Mucosa of stomach (tissue), 1 donor: Measurements from ENCODE around the gene KRTAP5-10.
"Not testable (repeated sequence)": the region's sequence is repeated elsewhere in the genome, so short reads cannot be mapped to it uniquely, and the experiment has no call there.

Source experiments
- H3K27me3 ChIP-seq: one replicate; pipeline ENCODE4 v1.7.0; 2013; ENCODE audit warnings: mild to moderate bottlenecking, low read length; ENCODE audit not compliant: control insufficient read depth, insufficient read depth
- H3K36me3 ChIP-seq: one replicate; pipeline ENCODE4 v1.7.0; 2013; ENCODE audit warnings: low read length; ENCODE audit not compliant: control insufficient read depth, insufficient read depth
- H3K4me1 ChIP-seq: one replicate; pipeline ENCODE4 v1.7.0; 2013; ENCODE audit warnings: mild to moderate bottlenecking, low read length; ENCODE audit not compliant: control insufficient read depth, insufficient read depth
- H3K4me3 ChIP-seq: one replicate; pipeline ENCODE4 v1.7.0; 2013; ENCODE audit warnings: low read length
- H3K9ac ChIP-seq: one replicate; pipeline ENCODE4 v1.7.0; 2013; ENCODE audit warnings: mild to moderate bottlenecking, low read length, moderate library complexity
- H3K9me3 ChIP-seq: one replicate; pipeline ENCODE4 v1.7.0; 2013; ENCODE audit warnings: mild to moderate bottlenecking, low read length, moderate library complexity; ENCODE audit not compliant: control insufficient read depth
- donor health status: Pancreatic carcinoma.

Gene KRTAP5-10

DNA sequence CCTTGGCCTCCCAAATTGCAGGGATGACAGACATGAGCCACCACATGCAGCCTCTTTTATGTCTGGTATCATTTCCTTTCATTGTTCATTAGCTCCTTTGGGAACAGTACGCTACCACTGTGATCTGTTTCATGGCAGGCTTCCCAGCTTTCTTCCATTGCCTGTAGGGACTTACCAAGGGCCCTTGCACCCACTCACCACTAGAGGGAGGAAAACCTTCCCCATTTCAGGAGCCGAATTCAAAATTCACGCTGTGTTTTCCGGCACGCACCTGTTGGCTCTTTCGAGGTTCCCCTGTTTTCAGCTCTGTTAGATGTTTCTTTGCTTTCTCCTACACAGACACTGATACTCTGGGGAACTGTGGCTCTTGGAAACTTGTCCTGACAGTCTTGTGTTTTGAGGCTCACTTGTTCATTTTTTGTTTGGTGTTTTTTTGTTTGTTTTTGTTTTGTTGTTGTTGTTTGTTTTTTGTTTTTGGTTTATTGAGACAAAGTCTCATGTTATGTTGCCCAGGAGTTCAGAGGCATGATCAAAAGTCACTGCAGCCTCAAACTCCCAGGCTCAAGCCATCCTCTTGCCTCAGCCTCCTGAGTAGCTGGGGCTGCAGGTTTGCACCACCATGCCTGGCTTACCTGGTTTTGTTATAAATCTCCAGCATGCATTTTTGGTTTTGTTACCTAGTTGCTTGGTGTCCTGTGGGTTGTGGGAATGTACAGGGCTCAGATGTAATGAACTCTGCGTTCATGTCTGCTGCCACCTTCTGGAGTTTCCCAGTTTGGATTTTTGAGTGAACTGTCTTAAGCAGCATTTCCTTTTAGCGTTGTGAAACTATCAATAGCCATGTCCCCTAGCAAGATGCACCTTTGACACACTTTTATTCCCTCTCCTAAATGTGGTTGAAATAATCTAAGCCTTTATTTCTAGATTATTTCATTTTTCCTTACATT is 15.0 kb downstream of the KRTAP5-10 start:
- Histone ChIP-seq H3K9ac (no peak overlapping the region), H3K4me1 (no peaks in the 10 kb centered on the region), H3K4me3 (no peak overlapping the region), H3K27me3 (no peaks in the 10 kb centered on the region), H3K36me3 (no peaks in the 10 kb centered on the region), H3K9me3 (no peaks in the 10 kb centered on the region)

GRCh38 chr11:71581826-71582225 is 16.5 kb downstream of the KRTAP5-10 start:
- Histone ChIP-seq H3K4me3 (no peak overlapping the region), H3K4me1 (no peaks in the 10 kb centered on the region), H3K36me3 (no peaks in the 10 kb centered on the region), H3K27me3 (no peaks in the 10 kb centered on the region), H3K9me3 (no peaks in the 10 kb centered on the region), H3K9ac (no peak overlapping the region)

- no peaks in the 10 kb centered on the region for H3K9me3 ChIP-seq
- no peak within 1 kb of the TSS for H3K9ac ChIP-seq
- no peaks in the 10 kb centered on the region for H3K4me1 ChIP-seq
- H3K36me3 ChIP-seq, result no peaks in the 10 kb centered on the region
- no peaks in the 10 kb centered on the region for H3K27me3 ChIP-seq
- H3K4me3 ChIP-seq, result no peak within 1 kb of the TSS
Measured at GRCh38 chr11:71582309-71582895, 17.0 kb downstream of the KRTAP5-10 start, which contains the start of gene KRTAP5-11. KRTAP5-11 (minus strand) TSS chr11:71582875; CDS start chr11:71582837, 38 bp downstream.

DNA sequence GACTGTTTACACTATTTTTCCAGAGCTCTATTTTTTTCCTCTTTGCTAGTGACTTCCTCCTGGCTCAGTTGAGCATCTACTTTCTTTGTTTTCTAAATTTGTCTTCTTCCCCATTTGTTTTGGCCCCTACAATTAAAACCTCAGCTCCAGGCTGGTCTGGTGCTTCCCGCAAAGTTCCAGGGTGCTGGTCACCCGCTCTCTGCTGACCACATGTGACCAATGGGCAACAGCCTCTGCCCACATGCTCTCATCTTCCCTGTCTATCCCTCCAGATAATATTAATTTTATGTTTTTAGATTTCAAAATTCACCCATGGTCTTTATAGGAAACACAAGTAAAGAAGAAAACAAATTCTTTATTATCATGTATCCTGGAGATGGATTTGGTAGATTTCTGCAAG is 17.6 kb downstream of the KRTAP5-10 start:
- H3K4me1 ChIP-seq, H3K4me3 ChIP-seq: not testable (repeated sequence)

GRCh38 chr11:71585673-71586072 is 20.3 kb downstream of the KRTAP5-10 start:
- H3K4me3 ChIP-seq, H3K9me3 ChIP-seq, H3K9ac ChIP-seq, H3K27me3 ChIP-seq, H3K4me1 ChIP-seq, H3K36me3 ChIP-seq: not testable (repeated sequence)

More for the DNA sequence above, 17.6 kb downstream of the KRTAP5-10 start:
- H3K9me3 ChIP-seq, H3K27me3 ChIP-seq, H3K36me3 ChIP-seq, H3K9ac ChIP-seq: not testable (repeated sequence)

DNA sequence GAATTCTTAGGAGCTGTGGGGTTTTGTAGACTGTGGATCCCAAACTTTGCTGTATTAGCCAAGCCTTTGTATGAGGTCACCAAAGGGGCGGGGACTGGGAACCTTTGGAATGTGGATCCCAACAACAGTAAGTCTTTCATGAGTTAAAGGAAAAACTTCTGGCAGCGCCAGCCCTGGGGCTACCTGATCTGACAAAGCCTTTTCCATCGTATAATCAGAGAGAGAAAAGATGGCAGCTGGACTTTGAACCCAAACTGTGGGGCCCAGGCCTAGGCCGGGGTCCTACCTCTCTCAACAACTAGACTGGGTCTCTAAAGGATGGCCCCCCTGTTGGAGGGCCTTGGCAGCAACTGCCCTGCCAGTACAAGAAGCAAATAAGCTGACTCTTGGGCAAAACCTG is 23.0 kb downstream of the KRTAP5-10 start:
- H3K36me3 ChIP-seq, H3K9ac ChIP-seq, H3K4me3 ChIP-seq, H3K27me3 ChIP-seq, H3K4me1 ChIP-seq, H3K9me3 ChIP-seq: not testable (repeated sequence)

GRCh38 chr11:71588822-71589545 is 23.6 kb downstream of the KRTAP5-10 start:
- H3K4me1 ChIP-seq, H3K9me3 ChIP-seq, H3K27me3 ChIP-seq, H3K36me3 ChIP-seq, H3K4me3 ChIP-seq, H3K9ac ChIP-seq: not testable (repeated sequence)

- H3K4me1 ChIP-seq, H3K4me3 ChIP-seq, H3K36me3 ChIP-seq, H3K9ac ChIP-seq, H3K9me3 ChIP-seq, H3K27me3 ChIP-seq: not testable (repeated sequence)
Measured at GRCh38 chr11:71589546-71589920, 24.2 kb downstream of the KRTAP5-10 start.

DNA sequence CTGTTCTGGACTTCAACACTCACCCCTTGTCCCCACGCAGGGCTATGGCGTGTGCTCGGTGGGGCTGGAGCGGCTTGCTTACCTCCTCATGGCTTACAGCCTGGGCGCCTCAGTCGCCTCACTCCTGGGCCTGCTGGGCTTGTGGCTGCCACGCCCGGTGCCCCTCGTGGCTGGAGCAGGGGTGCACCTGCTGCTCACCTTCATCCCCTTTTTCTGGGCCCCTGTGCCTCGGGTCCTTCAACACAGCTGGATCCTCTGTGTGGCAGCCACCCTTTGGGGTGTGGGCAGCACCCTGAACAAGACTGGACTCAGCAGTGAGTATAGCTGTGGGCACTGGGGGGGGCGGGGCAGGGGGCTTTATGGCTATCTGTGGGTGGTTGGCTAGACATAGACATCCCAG is 37.9 kb downstream of the KRTAP5-10 start:
- not testable (repeated sequence) for H3K4me3 ChIP-seq, H3K9ac ChIP-seq, H3K9me3 ChIP-seq, H3K4me1 ChIP-seq, H3K36me3 ChIP-seq
- H3K27me3 ChIP-seq, result peaks cover 13% of the 10 kb centered on the region

DNA sequence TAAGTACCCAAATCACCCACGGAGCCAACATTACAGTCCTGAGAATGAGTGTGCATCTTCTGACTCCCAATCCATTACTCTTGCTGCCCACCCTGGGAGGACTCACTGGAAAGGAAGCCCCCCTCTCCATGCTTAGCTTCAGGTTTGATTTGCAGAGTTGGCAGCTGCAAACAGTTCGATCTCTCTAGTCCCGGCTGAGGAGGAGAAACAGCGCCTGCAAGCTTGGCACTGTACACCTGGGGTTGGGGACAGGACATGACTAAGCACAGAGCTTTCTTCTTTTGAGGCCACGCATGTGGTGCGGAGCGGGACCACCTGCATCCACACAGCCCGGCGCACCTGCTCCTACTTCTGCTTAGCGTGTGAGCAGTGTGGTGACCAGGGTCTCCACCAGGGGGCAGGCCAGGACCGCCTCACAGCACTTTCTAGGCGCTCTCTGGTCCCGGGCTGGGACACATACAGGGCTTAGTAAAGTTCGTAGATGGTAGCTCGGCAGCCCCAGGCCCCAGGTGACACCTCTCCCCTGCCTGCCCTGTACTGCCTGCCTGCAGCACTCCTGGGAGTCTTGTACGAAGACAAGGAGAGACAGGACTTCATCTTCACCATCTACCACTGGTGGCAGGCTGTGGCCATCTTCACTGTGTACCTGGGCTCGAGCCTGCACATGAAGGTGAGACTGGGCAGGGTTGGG is 39.6 kb downstream of the KRTAP5-10 start:
- H3K9me3 ChIP-seq, H3K36me3 ChIP-seq, H3K9ac ChIP-seq, H3K4me3 ChIP-seq, H3K4me1 ChIP-seq: not testable (repeated sequence)
- peaks cover 13% of the 10 kb centered on the region for H3K27me3 ChIP-seq

GRCh38 chr11:71606853-71607519 is 41.6 kb downstream of the KRTAP5-10 start:
- H3K27me3 ChIP-seq, H3K4me1 ChIP-seq: not testable (repeated sequence)

More at GRCh38 chr11:71606853-71607519, 41.6 kb downstream of the KRTAP5-10 start:
- not testable (repeated sequence) for H3K36me3 ChIP-seq, H3K9me3 ChIP-seq, H3K4me3 ChIP-seq, H3K9ac ChIP-seq
